Esophagus squamous epithelium (tissue), 5 donors: ENCODE measurements around the gene AHRR. TPM values are rescaled to one million over a fixed set of nuclear protein-coding genes. Genes with fewer than 3 reads are reported as not detected.
A peak's percentile ranks its signal among the peaks of the same experiment; 100 is the strongest.

ENCODE experiments used
- DNase-seq: peaks from one replicate; lab custom pipeline; 2025; lab: John Stamatoyannopoulos, UW
- H3K27ac ChIP-seq, 4 donors: fragments of 200-600 bp; sonication (generic); one replicate each; pipeline ENCODE4 v1.5.1; 2016 to 2019; ENCODE audit warnings: mild to moderate bottlenecking in 1 of 4
- H3K27me3 ChIP-seq, 4 donors: fragments of 200-600 bp; sonication (generic); 1 replicate in 3 of 4; 2 replicates in 1 of 4; pipeline versions ENCODE4 v1.5.1 to v1.6.0; 2017 to 2021; ENCODE audit warnings: antibody characterized with exemption in 1 of 4
- H3K36me3 ChIP-seq, 3 donors: fragments of 200-600 bp; sonication (generic); one replicate each; pipeline ENCODE4 v1.5.1; 2016 to 2019
- H3K4me1 ChIP-seq, 3 donors: fragments of 200-600 bp; sonication (generic); one replicate each; pipeline ENCODE4 v1.5.1; 2017 to 2019
- H3K4me3 ChIP-seq, 4 donors: fragments of 200-600 bp; sonication (generic); 1 replicate in 3 of 4; 2 replicates in 1 of 4; pipeline ENCODE4 v1.5.1; 2016 to 2019; ENCODE audit warnings: mild to moderate bottlenecking in 2 of 4, moderate library complexity in 1 of 4
- H3K9me3 ChIP-seq, 3 donors: fragments of 200-600 bp; sonication (generic); one replicate each; pipeline ENCODE4 v1.5.1; 2016 to 2019
- POLR2A ChIP-seq, 4 donors: fragments of 450-650 bp; IDR thresholded peaks; one replicate each; pipeline ENCODE4 v1.6.1; 2017; ENCODE audit warnings: antibody characterized with exemption in 4 of 4, mild to moderate bottlenecking in 4 of 4, moderate library complexity in 3 of 4
- WGBS, 2 donors: methylation state at CpG; one replicate each; pipeline ENCODE4 v1.1.5; 2018; 5-methylcytosine and 5-hydroxymethylcytosine counted together
- intact Hi-C: fragments of 100-400 bp; cut with DNase I; formaldehyde crosslinking; loops from one replicate; pipeline ENCODE4 v1.15.0; 2022
- total RNA-seq, 4 donors: library from RNA; depleted of rRNA; stranded (reverse); fragments of >200 nt; gene quantifications; one replicate each; pipeline ENCODE4 v1.1.0, GENCODE V29; 2016
- TF ChIP-seq, protein P1 (sequence below), 6 experiments: fragments of 450-650 bp in 4 of 6; fragments of 200-600 bp in 2 of 6; sonication (generic) in 2 of 6; IDR thresholded peaks; one replicate each; pipeline ENCODE4 v1.5.1; 2016 to 2019; ENCODE audit warnings: antibody characterized with exemption in 6 of 6, mild to moderate bottlenecking in 4 of 6, moderate library complexity in 4 of 6
- donor health status: DM: yes; HTN: yes; CAD: no.

The AHRR gene
- total RNA-seq, 4 donors from 2014 or later, result 0.66 to 1.5 (median 1.1) TPM

DNA sequence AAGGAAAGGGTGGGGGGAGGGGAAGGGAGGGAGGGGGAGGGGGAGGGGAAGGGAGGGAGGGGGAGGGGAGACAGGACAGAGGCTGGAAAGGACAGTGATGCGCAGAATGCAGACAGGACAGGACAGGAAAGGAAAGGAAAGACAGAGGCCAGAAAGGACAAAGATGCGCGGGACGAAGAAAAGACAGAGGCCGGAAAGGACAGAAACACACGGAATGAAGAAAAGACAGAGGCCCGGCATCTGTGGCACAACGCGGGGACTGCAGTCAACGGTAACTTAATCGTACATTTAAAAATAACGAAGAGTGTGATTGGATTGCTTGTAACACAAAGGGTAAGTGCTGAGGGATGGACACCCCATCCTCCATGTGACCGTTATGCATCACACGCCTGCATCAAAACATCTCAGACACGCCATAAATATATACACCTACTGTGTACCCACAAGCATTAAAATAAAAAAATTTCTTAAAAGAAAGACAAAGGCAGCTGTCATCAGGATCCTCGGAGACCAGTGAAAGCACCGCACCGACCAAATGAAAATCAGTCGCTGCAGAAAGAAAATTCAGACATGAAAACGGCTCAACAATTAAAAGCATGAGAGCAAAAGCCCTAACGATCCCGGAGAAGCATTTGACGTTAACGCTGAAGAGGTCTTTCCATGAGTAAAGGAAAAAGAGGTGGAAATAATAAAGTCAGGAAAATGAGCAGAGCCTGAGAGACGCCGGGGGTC lies 68.5 kb downstream of the AHRR start:
- Histone ChIP-seq H3K27ac (peak overlapping the region in 1 of 4 donors; percentile 45), H3K36me3 (no peaks in the 10 kb centered on the region), H3K27me3 (peaks cover 0 to 33% (median 0%) of the 10 kb centered on the region in 4 donors), H3K4me1 (peaks cover 0 to 35% (median 0%) of the 10 kb centered on the region in 3 donors), H3K4me3 (no peak overlapping the region), H3K9me3 (peaks cover 0 to 3% (median 0%) of the 10 kb centered on the region in 3 donors)
- 79 to 84% methylated on average over 26 of the region's 26 CpGs for WGBS, 2 donors
- DNase-seq, result no peak
- intact Hi-C loops, result no loop called here
- TF ChIP-seq POLR2A (IDR thresholded peaks at IDR 0.05), result no peak
- TF ChIP-seq, protein P1, sequence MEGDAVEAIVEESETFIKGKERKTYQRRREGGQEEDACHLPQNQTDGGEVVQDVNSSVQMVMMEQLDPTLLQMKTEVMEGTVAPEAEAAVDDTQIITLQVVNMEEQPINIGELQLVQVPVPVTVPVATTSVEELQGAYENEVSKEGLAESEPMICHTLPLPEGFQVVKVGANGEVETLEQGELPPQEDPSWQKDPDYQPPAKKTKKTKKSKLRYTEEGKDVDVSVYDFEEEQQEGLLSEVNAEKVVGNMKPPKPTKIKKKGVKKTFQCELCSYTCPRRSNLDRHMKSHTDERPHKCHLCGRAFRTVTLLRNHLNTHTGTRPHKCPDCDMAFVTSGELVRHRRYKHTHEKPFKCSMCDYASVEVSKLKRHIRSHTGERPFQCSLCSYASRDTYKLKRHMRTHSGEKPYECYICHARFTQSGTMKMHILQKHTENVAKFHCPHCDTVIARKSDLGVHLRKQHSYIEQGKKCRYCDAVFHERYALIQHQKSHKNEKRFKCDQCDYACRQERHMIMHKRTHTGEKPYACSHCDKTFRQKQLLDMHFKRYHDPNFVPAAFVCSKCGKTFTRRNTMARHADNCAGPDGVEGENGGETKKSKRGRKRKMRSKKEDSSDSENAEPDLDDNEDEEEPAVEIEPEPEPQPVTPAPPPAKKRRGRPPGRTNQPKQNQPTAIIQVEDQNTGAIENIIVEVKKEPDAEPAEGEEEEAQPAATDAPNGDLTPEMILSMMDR (IDR thresholded peaks at IDR 0.05), result no peak

DNA sequence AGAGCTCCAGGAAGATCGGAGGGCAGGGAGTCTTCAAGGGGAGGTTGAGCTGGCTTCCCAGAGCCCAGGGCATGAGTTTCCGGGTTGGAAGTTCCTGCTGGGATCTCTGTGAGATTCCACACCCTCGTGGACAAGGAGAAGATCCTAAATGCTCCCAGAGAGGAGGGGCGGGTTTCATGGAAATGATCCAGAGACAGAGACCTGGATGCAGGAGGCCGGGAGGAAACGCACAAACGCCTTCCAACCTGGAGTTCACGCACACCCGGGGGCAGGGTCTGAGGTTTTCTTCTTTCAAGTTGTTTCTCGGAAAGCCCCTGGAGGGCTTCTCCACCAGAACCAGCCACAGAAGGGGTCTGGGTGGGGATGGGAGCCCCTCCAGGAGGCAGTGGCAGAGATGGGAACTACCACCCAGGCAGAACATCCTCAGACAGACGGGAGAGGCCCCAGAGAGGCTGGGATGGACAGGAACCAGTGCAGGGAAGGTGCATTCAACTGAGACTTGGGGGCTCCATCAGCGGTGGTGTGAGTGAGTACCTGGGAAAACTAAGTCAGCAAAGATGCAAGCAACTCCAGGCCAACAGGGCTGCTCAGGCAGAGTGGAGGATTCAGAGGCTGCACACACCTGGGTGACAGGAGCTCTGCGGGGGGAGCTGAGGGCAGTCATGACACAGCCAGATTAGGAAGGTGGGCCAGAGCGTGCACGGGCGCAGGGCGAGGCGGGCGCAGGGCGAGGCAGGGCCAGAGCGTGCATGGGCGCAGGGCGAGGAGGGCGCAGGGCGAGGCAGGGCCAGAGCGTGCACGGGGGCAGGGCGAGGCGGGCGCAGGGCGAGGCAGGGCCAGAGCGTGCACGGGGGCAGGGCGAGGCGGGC lies 69.3 kb downstream of the AHRR start:
- peak overlapping the region in 1 of 4 donors; percentile 45 for H3K27ac ChIP-seq
- no peak for DNase-seq
- 65 to 79% methylated on average over 12 to 22 of the region's 35 CpGs for WGBS, 2 donors
- no peaks in the 10 kb centered on the region for H3K9me3 ChIP-seq
- peaks cover 0 to 43% (median 0%) of the 10 kb centered on the region in 3 donors for H3K4me1 ChIP-seq
- peaks cover 0 to 41% (median 0%) of the 10 kb centered on the region in 4 donors for H3K27me3 ChIP-seq
- no peaks in the 10 kb centered on the region for H3K36me3 ChIP-seq
- intact Hi-C loops, result no loop called here
- no peak overlapping the region for H3K4me3 ChIP-seq
- TF ChIP-seq, protein P1 (IDR thresholded peaks at IDR 0.05), result no peak
- no peak for TF ChIP-seq POLR2A (IDR thresholded peaks at IDR 0.05)

DNA sequence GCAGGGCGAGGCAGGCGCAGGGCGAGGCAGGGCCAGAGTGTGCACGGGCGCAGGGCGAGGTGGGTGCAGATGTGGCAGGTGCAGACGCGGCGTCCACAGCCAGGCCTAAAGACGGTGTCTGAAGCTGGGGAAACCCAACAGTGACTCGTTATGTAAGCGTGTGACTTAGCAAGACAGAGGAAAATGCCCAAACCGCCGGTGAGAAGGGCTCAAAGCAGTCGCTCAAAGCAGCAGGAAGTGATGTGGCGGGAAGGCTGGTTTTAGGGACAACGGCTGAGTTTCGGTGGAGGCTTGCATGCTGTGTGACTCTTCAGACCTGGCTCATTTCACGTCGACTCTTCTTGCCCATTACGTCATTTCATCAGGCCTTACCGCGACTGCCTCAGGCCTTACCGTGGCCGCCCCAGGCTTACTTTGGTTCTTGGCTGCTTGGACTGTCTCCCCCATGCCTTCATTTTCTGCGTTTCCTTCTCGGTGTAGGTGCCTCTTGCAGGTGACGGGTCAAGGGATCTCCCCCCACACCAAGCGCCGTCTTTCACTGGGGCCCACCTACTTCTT lies 71.0 kb downstream of the AHRR start:
- no peaks in the 10 kb centered on the region for H3K36me3 ChIP-seq
- TF ChIP-seq, protein P1 (IDR thresholded peaks at IDR 0.05), result no peak
- TF ChIP-seq POLR2A (IDR thresholded peaks at IDR 0.05), result no peak
- peaks cover 0 to 45% (median 0%) of the 10 kb centered on the region in 3 donors for H3K4me1 ChIP-seq
- H3K4me3 ChIP-seq, result no peak overlapping the region
- no peak for DNase-seq
- peak overlapping the region in 2 of 4 donors; percentile 26 to 58 for H3K27ac ChIP-seq
- intact Hi-C loops, result no loop called here
- 62 to 64% methylated on average over 29 to 30 of the region's 30 CpGs for WGBS, 2 donors
- peaks cover 0 to 36% (median 0%) of the 10 kb centered on the region in 4 donors for H3K27me3 ChIP-seq
- no peaks in the 10 kb centered on the region for H3K9me3 ChIP-seq

DNA sequence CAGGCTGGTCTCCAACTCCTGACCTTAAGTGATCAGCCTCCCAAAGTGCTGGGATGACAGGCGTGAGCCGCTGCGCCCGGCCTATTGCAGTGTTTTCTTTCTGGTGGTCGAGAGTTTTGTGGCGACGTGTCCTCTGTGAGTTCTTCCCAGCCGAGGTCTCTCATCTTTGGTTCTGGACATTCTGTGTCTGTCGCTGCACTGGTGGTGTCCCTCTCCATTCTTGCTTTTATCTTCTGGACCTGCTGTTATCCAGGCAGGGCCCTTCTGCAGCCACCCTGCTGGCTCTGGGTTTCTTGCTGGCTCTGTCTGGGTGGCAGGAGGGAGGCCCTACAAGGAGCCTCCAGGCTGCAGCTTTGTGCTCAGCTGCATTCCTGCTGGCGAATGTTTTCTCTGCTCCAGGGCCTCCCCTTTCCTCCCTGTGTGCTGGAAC lies 72.3 kb downstream of the AHRR start:
- H3K27me3 ChIP-seq, result peaks cover 0 to 29% (median 0%) of the 10 kb centered on the region in 4 donors
- H3K36me3 ChIP-seq, result no peaks in the 10 kb centered on the region
- no peak for TF ChIP-seq POLR2A (IDR thresholded peaks at IDR 0.05)
- TF ChIP-seq, protein P1 (IDR thresholded peaks at IDR 0.05), result no peak
- no peaks in the 10 kb centered on the region for H3K9me3 ChIP-seq
- peak overlapping the region in 1 of 4 donors; percentile 10 for H3K27ac ChIP-seq
- no peak for DNase-seq
- H3K4me3 ChIP-seq, result no peak overlapping the region
- H3K4me1 ChIP-seq, result peaks cover 0 to 44% (median 2%) of the 10 kb centered on the region in 3 donors
- intact Hi-C loops, result no loop called here
- WGBS, 2 donors, result 85 to 86% methylated on average over 10 of the region's 10 CpGs
